Neural crest cell (in vitro differentiated cells): ENCODE data around the gene PRH2. TPM values are rescaled to one million over a fixed set of nuclear protein-coding genes. Genes with fewer than 3 reads are reported as not detected.

Experiments
- DNase-seq: peaks from one replicate; pipeline ENCODE4 v3.0.0; 2021; ENCODE audit warnings: low read depth, mixed read lengths, low spot score
- H3K27ac Mint-ChIP-seq: one replicate; pipeline ENCODE4 v1.8.0; 2021; ENCODE audit warnings: mild to moderate bottlenecking, mixed read lengths; ENCODE audit not compliant: unreplicated experiment
- H3K27me3 Mint-ChIP-seq: 2 replicates; pipeline ENCODE4 v1.8.0; 2021; ENCODE audit warnings: low read depth, mild to moderate bottlenecking, mixed read lengths
- H3K36me3 Mint-ChIP-seq: 2 replicates; pipeline ENCODE4 v1.8.0; 2021; ENCODE audit warnings: low read depth, mild to moderate bottlenecking, mixed read lengths
- H3K4me1 Mint-ChIP-seq: 2 replicates; pipeline ENCODE4 v1.8.0; 2021; ENCODE audit warnings: mixed read lengths
- H3K4me3 Mint-ChIP-seq: one replicate; pipeline ENCODE4 v1.8.0; 2021; ENCODE audit warnings: mild to moderate bottlenecking, mixed read lengths
- H3K9me3 Mint-ChIP-seq: 2 replicates; pipeline ENCODE4 v1.8.0; 2021; ENCODE audit warnings: mixed read lengths
- long read RNA-seq: library from polyadenylated mRNA; unstranded; transcript quantifications from one replicate; pipeline ENCODE4 v2.0.0, GENCODE V29; 2020
- total RNA-seq: library from RNA; stranded (reverse); gene quantifications from 2 replicates; pipeline ENCODE4 v1.2.1, GENCODE V29; 2021
- TF ChIP-seq, protein P1 (sequence below): fragments of 200-600 bp; sonication (generic); conservative IDR thresholded peaks from 2 replicates; pipeline ENCODE4 v1.5.0; 2021; ENCODE audit warnings: antibody characterized with exemption, mild to moderate bottlenecking

Gene PRH2
- not detected in 2 replicates for total RNA-seq
- long read RNA-seq = 0 reads

DNA sequence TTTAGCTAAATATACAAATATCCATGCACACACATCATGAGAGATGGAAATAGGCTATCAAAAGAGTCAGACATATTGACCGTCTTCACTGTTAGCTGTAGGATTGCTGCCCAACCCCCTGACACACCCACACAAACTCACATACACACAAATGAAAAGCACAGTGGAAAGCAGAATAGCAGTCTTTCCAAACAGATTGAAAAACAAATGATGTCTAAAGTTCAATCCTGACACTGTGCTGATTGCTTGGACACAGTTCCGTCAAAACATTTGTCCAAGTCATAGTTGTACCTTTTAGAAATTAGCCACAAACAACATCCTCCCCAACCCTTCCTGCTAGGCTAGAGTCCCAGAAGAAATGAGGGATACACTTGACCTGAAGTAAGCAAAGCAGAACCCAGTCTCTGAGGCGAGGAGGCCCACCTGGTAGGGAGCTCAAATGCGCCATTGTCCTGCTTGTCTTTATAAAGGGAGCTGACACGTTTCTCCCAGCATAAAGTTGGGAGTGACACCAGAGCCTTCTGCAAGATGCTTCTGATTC, at the start of gene PRH2:
Gene PRH2 (plus strand): TSS at position 491 of the 541 bp plus-strand sequence. CDS start 38 bp downstream, at position 529.
- H3K36me3 Mint-ChIP-seq = peaks cover 26% of the 10 kb centered on the region
- TF ChIP-seq, protein P1, sequence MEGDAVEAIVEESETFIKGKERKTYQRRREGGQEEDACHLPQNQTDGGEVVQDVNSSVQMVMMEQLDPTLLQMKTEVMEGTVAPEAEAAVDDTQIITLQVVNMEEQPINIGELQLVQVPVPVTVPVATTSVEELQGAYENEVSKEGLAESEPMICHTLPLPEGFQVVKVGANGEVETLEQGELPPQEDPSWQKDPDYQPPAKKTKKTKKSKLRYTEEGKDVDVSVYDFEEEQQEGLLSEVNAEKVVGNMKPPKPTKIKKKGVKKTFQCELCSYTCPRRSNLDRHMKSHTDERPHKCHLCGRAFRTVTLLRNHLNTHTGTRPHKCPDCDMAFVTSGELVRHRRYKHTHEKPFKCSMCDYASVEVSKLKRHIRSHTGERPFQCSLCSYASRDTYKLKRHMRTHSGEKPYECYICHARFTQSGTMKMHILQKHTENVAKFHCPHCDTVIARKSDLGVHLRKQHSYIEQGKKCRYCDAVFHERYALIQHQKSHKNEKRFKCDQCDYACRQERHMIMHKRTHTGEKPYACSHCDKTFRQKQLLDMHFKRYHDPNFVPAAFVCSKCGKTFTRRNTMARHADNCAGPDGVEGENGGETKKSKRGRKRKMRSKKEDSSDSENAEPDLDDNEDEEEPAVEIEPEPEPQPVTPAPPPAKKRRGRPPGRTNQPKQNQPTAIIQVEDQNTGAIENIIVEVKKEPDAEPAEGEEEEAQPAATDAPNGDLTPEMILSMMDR = no peak

DNA sequence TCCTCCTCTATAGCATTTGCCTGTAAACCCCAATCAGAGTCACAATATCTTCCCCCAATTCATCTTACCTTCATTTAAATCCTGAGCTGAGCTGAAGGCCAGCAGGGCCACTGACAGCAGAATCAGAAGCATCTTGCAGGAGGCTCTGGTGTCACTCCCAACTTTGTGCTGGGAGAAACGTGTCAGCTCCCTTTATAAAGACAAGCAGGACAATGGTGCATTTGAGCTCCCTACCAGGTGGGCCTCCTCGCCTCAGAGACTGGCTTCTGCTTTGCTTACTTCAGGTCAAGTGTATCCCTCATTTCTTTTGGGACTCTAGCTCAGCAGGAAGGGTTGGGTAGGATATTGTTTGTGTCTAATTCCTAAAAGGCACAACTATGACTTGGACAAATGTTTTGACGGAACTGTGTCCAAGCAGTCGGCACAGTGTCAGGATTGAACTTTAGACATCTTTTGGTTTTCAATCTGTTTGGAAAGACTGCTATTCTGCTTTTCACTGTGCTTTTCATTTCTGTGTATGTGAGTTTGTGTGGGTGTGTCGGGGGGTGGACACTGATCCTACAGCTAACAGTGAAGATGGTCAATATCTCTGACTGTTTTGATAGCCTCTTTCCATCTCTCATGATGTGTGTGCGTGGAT, 44.8 kb upstream of the PRH2 start, which contains the start of gene PRH1:
Gene PRH1 (minus strand): TSS at position 170 of the 640 bp plus-strand sequence. CDS start 38 bp downstream, at position 132.
- no peaks in the 10 kb centered on the region for H3K27me3 Mint-ChIP-seq
- no peak within 1 kb of the TSS for H3K4me3 Mint-ChIP-seq
- no peak within 1 kb of the TSS for H3K27ac Mint-ChIP-seq
- no peak for DNase-seq
- peaks cover 15% of the 10 kb centered on the region for H3K36me3 Mint-ChIP-seq
- TF ChIP-seq, protein P1 = no peak
- no peaks in the 10 kb centered on the region for H3K4me1 Mint-ChIP-seq
- H3K9me3 Mint-ChIP-seq = peaks cover 3% of the 10 kb centered on the region

More for the DNA sequence above, at the start of gene PRH2:
- no peaks in the 10 kb centered on the region for H3K27me3 Mint-ChIP-seq
- no peak for DNase-seq
- no peak within 1 kb of the TSS for H3K4me3 Mint-ChIP-seq
- no peak within 1 kb of the TSS for H3K27ac Mint-ChIP-seq
- peaks cover 5% of the 10 kb centered on the region for H3K9me3 Mint-ChIP-seq
- no peaks in the 10 kb centered on the region for H3K4me1 Mint-ChIP-seq

GRCh38 chr12:10889226-10889625, 39.8 kb upstream of the PRH2 start:
- Mint-ChIP-seq H3K9me3 (no peaks in the 10 kb centered on the region), H3K4me1 (no peaks in the 10 kb centered on the region), H3K27me3 (no peaks in the 10 kb centered on the region), H3K4me3 (no peak overlapping the region), H3K36me3 (peaks cover 11% of the 10 kb centered on the region), H3K27ac (no peak overlapping the region)
- DNase-seq = no peak
- TF ChIP-seq, protein P1 = no peak

GRCh38 chr12:10891937-10892336, 37.1 kb upstream of the PRH2 start:
- no peak for DNase-seq
- TF ChIP-seq, protein P1 = no peak
- no peak overlapping the region for H3K4me3 Mint-ChIP-seq
- no peaks in the 10 kb centered on the region for H3K27me3 Mint-ChIP-seq
- H3K9me3 Mint-ChIP-seq = no peaks in the 10 kb centered on the region
- H3K4me1 Mint-ChIP-seq = no peaks in the 10 kb centered on the region
- H3K36me3 Mint-ChIP-seq = peaks cover 11% of the 10 kb centered on the region
- H3K27ac Mint-ChIP-seq = no peak overlapping the region

- DNase-seq = no peak
- H3K27ac Mint-ChIP-seq = no peak overlapping the region
- H3K4me1 Mint-ChIP-seq = no peaks in the 10 kb centered on the region
- peaks cover 7% of the 10 kb centered on the region for H3K9me3 Mint-ChIP-seq
- H3K27me3 Mint-ChIP-seq = no peaks in the 10 kb centered on the region
- TF ChIP-seq, protein P1 = no peak
- peaks cover 19% of the 10 kb centered on the region for H3K36me3 Mint-ChIP-seq
- no peak overlapping the region for H3K4me3 Mint-ChIP-seq
Observed at GRCh38 chr12:10896854-10897253, 32.2 kb upstream of the PRH2 start.
